GM19239 (cell line): Measurements from ENCODE around the gene CSKMT.

Experiments
- DNase-seq: peaks from one replicate; pipeline ENCODE4 v3.0.0; 2011; ENCODE audit warnings: low spot score; ENCODE audit not compliant: insufficient read length
- FAIRE-seq: peaks from 2 replicates; lab custom pipeline; 2011; peaks lifted over from hg19 to GRCh38; lab: Jason Lieb, UNC

The CSKMT gene

DNA sequence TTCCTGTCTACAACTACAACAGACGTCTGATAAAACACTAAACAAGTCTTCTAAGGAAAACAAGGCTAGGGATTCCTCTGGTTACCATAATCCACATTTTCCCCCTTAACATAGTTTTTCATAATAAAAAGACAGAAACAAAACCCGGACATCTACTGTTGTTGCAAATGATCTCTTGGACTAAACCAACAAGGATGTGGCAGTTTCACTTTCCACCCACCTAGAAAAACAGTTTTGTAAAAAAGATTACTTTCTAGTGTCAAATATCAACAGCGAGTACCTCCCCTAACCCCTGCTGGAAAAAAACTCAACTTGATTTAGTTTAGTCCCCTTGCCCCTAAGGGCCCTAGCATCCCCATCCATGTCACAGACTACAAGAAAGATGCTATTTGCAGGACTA lies 47.7 kb downstream of the CSKMT start:
- FAIRE-seq (peak; percentile 14), DNase-seq (no peak)

- DNase-seq = no peak
- no peak for FAIRE-seq
Measured at GRCh38 chr11:62713343-62713742, 48.2 kb downstream of the CSKMT start.

- no peak for DNase-seq
- FAIRE-seq = no peak
Measured at GRCh38 chr11:62715150-62716130, 50.3 kb downstream of the CSKMT start.

DNA sequence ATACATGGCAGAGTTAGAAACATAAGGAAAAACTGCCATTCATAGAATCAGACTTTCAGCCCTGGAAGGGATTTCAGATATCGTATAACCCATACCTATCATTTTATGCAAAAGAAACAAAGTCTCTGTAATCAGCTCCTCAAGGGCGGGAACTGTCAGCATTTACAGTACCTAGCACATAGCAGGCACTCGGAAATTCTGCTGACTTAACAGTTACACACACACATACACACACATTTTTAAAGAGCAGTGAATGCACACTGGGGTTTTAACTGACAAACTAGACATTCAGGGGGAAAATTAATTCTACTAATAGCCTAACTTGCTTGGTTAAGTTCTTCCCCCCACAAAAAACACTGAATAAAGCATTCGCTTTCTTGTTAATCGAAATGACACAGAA lies 51.1 kb downstream of the CSKMT start:
- DNase-seq (no peak), FAIRE-seq (no peak)

GRCh38 chr11:62716816-62717215 lies 51.7 kb downstream of the CSKMT start:
- FAIRE-seq (no peak), DNase-seq (no peak)
